Small intestine (tissue), 7 donors: ENCODE measurements around the gene CPZ. TPM values are rescaled to one million over a fixed set of nuclear protein-coding genes. Genes with fewer than 3 reads are reported as not detected.

Source experiments
- DNase-seq, 2 donors: peaks; one replicate each; pipeline versions ENCODE4 v3.0.0 to v3.0.0-alpha.2; 2013
- FAIRE-seq: peaks from 2 replicates; lab custom pipeline; 2012; peaks lifted over from hg19 to GRCh38; lab: Jason Lieb, UNC
- H3K27ac ChIP-seq, 3 donors: one replicate each; pipeline ENCODE4 v1.5.1; 2013; ENCODE audit warnings: low read length in 2 of 3, mild to moderate bottlenecking in 2 of 3, control low read depth in 1 of 3, inconsistent platforms in 1 of 3, low read depth in 1 of 3, moderate library complexity in 1 of 3
- H3K27me3 ChIP-seq, 3 donors: one replicate each; pipeline ENCODE4 v1.6.1; 2013; ENCODE audit warnings: low read length in 3 of 3, inconsistent platforms in 1 of 3; ENCODE audit not compliant: control insufficient read depth in 3 of 3, insufficient read depth in 3 of 3
- H3K36me3 ChIP-seq, 3 donors: one replicate each; pipeline ENCODE4 v1.6.1; 2013; ENCODE audit warnings: low read length in 3 of 3, inconsistent platforms in 1 of 3, low read depth in 1 of 3, mild to moderate bottlenecking in 1 of 3, moderate library complexity in 1 of 3; ENCODE audit not compliant: control insufficient read depth in 3 of 3, insufficient read depth in 2 of 3
- H3K4me1 ChIP-seq, 3 donors: one replicate each; pipeline ENCODE4 v1.6.1; 2013; ENCODE audit warnings: low read length in 2 of 3, inconsistent platforms in 1 of 3, low read depth in 1 of 3, mild to moderate bottlenecking in 1 of 3, moderate library complexity in 1 of 3; ENCODE audit not compliant: control insufficient read depth in 3 of 3, insufficient read depth in 2 of 3
- H3K4me3 ChIP-seq, 3 donors: one replicate each; pipeline ENCODE4 v1.5.1; 2013; ENCODE audit warnings: low read length in 3 of 3, control low read depth in 1 of 3, inconsistent platforms in 1 of 3, low read depth in 1 of 3, mild to moderate bottlenecking in 1 of 3, moderate library complexity in 1 of 3
- H3K9me3 ChIP-seq, 2 donors: one replicate each; pipeline ENCODE4 v1.6.1; 2013; ENCODE audit warnings: low read depth in 1 of 2, low read length in 1 of 2; ENCODE audit not compliant: control insufficient read depth in 2 of 2, insufficient read depth in 1 of 2
- WGBS, 3 donors: extraction: QIAGEN DNeasy Blood & Tissue Kit; methylation state at CpG; one replicate each; pipeline ENCODE4 v1.1.7; 2013; 5-methylcytosine and 5-hydroxymethylcytosine counted together
- polyA plus RNA-seq, 4 donors: library from polyadenylated mRNA; stranded (reverse) in 3 of 4; unstranded in 1 of 4; fragments of 200-250 nt in 3 of 4; fragments of 120-200 nt in 1 of 4; gene quantifications; one replicate each; pipeline versions ENCODE4 v1.2.1 to v1.2.3, GENCODE V29; 2013
- donor health status: healthy with polysubstance abuse.
- donor health status: control.
- donor health status: control.
- donor health status: Bipolar disorder and iron deficiency.
- donor health status: healthy.

The CPZ gene
- polyA plus RNA-seq, 4 donors: 0.27 to 3.8 (median 1.7) TPM; not detected in 1

DNA sequence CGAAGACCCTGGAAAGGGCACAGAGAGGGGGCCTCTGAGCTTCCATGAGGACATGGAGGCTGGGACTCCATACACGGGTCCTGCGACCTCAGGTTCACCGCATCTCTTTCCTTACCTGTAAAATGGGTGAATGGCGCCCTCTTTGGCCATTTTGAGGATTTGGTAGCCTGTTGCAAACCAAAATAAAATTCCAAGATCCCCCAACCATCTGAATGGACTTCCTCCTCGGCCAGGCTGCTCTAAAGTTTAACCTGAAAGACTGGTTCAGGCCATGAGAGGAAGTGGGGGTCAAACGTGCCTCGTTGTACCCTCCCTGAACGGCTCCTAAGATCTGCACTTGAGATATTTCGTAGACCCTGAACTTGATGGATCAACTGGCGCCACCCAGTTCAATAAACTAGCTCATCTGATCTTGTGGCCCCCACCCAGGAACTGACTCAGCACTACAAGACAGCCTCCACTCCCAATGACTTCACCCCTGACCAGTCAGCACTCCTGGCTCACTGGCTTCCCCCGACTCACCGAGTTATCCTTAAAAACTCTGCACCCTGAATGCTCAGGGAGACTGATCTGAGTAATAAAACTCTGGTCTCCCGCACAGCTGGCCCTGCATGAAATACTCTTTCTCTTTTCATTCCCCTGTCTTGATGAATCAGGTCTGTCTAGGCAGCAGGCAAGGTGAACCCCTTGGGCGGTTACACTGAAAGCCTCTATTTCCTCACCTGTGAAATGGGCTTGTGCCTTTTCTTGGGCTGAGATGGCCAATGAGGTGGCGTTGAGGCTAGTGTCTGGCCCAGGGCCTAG is 45.3 kb upstream of the CPZ start:
- no peaks in the 10 kb centered on the region for H3K9me3 ChIP-seq
- H3K4me3 ChIP-seq: no peak overlapping the region
- H3K27ac ChIP-seq: no peak overlapping the region
- H3K4me1 ChIP-seq: no peaks in the 10 kb centered on the region
- DNase-seq (peak in 1 of 2 donors; percentile 16), FAIRE-seq (no peak)
- H3K36me3 ChIP-seq: no peaks in the 10 kb centered on the region
- WGBS, 3 donors: 42 to 51% (median 48%) methylated on average over 16 of the region's 16 CpGs
- no peaks in the 10 kb centered on the region for H3K27me3 ChIP-seq

DNA sequence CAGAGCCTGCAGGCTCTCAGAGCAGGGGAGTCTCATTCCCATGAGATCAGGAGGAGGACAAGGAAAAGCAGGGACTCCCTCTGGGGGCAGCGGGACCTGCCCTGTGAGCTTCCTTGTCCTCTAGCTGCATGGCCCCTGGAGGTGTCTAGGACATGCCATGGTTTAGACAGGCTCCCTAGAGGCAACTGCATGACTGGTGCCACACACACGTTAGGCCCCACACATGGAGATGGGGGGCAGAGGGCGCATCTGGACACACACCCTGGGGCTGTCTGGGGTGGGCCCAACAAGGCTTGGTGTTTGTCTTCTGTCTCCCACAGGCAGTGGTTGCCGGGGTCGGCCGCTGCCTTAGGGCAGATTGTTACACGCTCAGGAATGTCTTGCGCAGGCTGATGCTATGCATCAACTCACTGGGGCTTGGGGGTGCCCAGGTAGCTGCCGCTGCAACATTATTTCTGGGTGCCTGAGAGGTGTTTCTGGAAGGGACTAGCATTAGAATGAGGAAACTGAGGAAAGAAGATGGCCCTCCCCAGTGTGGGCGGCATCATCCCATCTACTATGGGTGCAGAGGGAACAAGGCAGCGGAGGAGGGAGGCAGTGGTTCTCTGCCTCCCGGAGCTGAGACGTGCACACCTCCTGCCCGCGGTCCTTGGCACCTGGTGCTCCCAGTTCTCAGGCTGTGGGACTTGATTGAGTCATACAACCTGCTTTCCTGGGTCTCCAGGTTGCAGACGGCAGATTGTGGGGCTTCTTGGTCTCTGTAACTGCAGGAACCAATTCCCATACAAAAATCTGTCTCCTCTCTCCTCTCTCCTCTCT is 44.4 kb upstream of the CPZ start:
- DNase-seq: no peak
- FAIRE-seq: no peak
- H3K27ac ChIP-seq: no peak overlapping the region
- WGBS, 3 donors: 83 to 88% (median 87%) methylated on average over 16 of the region's 16 CpGs
- H3K27me3 ChIP-seq: no peaks in the 10 kb centered on the region
- no peaks in the 10 kb centered on the region for H3K9me3 ChIP-seq
- H3K4me1 ChIP-seq: no peaks in the 10 kb centered on the region
- no peak overlapping the region for H3K4me3 ChIP-seq
- no peaks in the 10 kb centered on the region for H3K36me3 ChIP-seq

DNA sequence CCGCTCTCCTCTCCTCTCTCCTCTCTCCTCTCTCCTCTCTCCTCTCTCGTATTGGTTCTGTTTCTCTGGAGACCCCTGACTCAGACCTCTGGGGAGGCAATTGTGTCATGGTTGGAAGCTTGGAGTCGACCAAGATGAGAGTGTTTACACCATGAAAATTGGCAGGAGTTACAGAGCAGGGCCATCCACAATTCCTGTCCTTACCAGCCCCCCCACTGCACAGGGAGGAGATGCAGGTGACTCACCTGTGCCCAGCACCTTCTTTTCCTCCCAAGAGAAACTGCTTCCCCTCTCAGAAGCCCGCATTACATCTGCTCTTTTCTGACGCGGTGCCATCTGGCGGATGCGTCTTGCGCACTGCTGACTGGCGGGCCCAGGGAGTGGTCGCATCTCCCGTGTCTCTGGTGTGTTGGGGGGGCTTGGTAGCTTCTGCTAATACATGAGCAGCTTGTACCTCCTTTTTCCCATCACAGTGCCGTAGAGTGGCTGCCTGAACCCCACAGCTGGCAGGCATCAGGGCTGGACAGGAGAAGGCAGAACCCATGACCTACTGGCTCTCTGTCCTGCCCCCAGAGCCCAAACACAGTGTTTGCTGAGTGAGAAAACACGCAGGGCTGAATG is 43.7 kb upstream of the CPZ start:
- Histone ChIP-seq H3K4me1 (no peaks in the 10 kb centered on the region), H3K27ac (no peak overlapping the region), H3K36me3 (no peaks in the 10 kb centered on the region), H3K27me3 (no peaks in the 10 kb centered on the region), H3K9me3 (no peaks in the 10 kb centered on the region), H3K4me3 (no peak overlapping the region)
- no peak for DNase-seq
- 67 to 81% (median 80%) methylated on average over 14 of the region's 14 CpGs for WGBS, 3 donors
- FAIRE-seq: no peak

DNA sequence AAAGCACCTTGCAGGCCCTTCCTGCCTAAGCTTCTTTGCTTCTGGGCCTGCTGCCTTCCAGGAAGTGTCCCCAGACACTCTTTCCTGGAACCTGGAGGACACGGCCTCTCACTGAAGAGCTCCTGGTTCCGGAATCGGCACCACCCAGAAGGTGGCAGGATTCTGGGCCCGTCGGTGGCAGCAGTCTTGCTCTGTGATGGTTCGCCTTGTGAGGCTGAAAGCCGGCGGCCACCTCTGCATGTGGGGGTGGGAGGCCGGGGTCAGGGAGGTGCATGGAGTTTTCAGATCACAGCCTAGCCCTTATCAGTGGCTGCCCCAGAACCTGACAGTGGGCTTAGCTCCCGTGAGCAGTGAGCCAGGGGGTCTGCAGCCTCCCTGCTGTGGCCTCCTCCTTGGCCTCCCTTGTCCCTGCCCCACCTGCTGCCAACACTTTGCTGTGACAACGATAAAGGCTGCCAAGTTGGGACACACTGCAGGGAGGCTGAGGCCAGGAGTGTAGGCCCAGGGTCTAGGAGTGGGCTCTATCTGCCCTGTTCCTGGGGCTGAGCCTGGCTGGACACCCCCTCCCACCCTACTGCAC is 43.1 kb upstream of the CPZ start:
- Histone ChIP-seq H3K4me1 (no peaks in the 10 kb centered on the region), H3K27me3 (no peaks in the 10 kb centered on the region), H3K36me3 (no peaks in the 10 kb centered on the region), H3K27ac (no peak overlapping the region), H3K4me3 (no peak overlapping the region), H3K9me3 (no peaks in the 10 kb centered on the region)
- 78 to 88% (median 83%) methylated on average over 11 of the region's 11 CpGs for WGBS, 3 donors
- DNase-seq (no peak), FAIRE-seq (no peak)

DNA sequence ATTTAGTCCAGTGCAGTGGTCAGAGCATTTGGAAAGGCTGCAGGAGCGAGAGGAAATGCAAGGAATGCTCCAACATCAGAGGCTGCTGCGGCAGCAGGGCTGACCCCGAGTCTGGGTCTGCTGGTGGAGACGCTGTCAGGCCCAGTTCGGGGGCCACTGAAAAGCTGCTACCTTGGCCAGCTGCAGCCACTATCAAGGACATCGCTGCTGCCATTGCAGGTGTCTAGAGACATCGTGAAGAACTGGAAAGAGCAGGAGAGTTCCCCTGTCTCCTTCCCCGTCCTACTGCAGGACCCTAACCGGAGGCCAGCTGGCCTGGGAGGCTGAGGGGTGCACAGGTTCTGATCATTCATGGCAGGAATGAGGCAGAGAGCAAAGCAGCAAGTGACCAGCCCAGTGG is 41.9 kb upstream of the CPZ start:
- FAIRE-seq (no peak), DNase-seq (no peak)
- Histone ChIP-seq H3K27ac (no peak overlapping the region), H3K27me3 (no peaks in the 10 kb centered on the region), H3K4me1 (no peaks in the 10 kb centered on the region), H3K9me3 (no peaks in the 10 kb centered on the region), H3K4me3 (no peak overlapping the region), H3K36me3 (no peaks in the 10 kb centered on the region)
- 78 to 81% (median 78%) methylated on average over 9 of the region's 9 CpGs for WGBS, 3 donors

DNA sequence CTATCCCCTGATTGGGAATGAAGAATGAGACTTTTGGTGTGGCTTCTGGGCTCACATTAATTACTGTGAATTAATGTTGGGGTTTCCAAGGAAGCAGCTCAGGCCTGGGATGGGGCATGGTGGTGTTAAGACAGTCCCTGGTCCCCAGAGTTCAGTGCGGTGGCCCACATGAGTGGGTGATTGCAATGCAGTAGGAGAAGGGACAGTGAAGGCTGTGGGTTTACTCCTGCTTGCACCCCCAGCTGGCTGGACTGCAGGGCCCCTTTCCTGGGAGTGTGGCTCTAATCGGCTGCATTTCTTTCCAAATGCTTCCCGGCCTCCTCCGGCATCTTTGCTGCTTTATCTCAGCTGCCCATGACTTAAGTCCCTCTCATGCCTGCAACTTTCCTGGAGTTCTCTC is 40.5 kb upstream of the CPZ start:
- no peaks in the 10 kb centered on the region for H3K27me3 ChIP-seq
- no peaks in the 10 kb centered on the region for H3K36me3 ChIP-seq
- no peak overlapping the region for H3K27ac ChIP-seq
- H3K4me1 ChIP-seq: no peaks in the 10 kb centered on the region
- no peak overlapping the region for H3K4me3 ChIP-seq
- DNase-seq (no peak), FAIRE-seq (no peak)
- WGBS, 3 donors: 83 to 96% (median 84%) methylated on average over 4 of the region's 4 CpGs
- H3K9me3 ChIP-seq: no peaks in the 10 kb centered on the region

GRCh38 chr4:8552581-8553205 is 39.9 kb upstream of the CPZ start:
- Histone ChIP-seq H3K36me3 (no peaks in the 10 kb centered on the region), H3K4me1 (no peaks in the 10 kb centered on the region), H3K27ac (no peak overlapping the region), H3K4me3 (no peak overlapping the region), H3K27me3 (no peaks in the 10 kb centered on the region), H3K9me3 (no peaks in the 10 kb centered on the region)
- WGBS, 3 donors: 75 to 88% (median 82%) methylated on average over 8 of the region's 8 CpGs
- DNase-seq: no peak
- no peak for FAIRE-seq

GRCh38 chr4:8553216-8553615 is 39.3 kb upstream of the CPZ start:
- Histone ChIP-seq H3K4me3 (no peak overlapping the region), H3K36me3 (no peaks in the 10 kb centered on the region), H3K27ac (no peak overlapping the region), H3K4me1 (no peaks in the 10 kb centered on the region), H3K9me3 (no peaks in the 10 kb centered on the region), H3K27me3 (no peaks in the 10 kb centered on the region)
- WGBS, 3 donors: 86 to 87% (median 86%) methylated on average over 8 of the region's 8 CpGs
- DNase-seq (no peak), FAIRE-seq (no peak)
